Astrocyte of the cerebellum (primary cell): ENCODE results near the gene LTN1.
"Not testable (repeated sequence)": the region's sequence is repeated elsewhere in the genome, so short reads cannot be mapped to it uniquely, and the experiment has no call there.

Source experiments
- DNase-seq: peaks from one replicate; pipeline ENCODE4 v3.0.0-alpha.2; 2011; ENCODE audit warnings: low read depth
- H3K4me3 ChIP-seq: 2 replicates; pipeline ENCODE4 v1.5.1; 2011; ENCODE audit warnings: mild to moderate bottlenecking, low read depth, low read length, moderate library complexity
- CTCF ChIP-seq: IDR thresholded peaks from 2 replicates; pipeline ENCODE4 v1.5.1; 2012; ENCODE audit warnings: low read length, low read depth, moderate library complexity, mild to moderate bottlenecking; ENCODE audit errors: missing control alignments
- in situ Hi-C: cut with HindIII; loops from 2 replicates; pipeline ENCODE4 v1.10.0; 2017; ENCODE audit warnings: low sequenced_read_pairs

Gene LTN1

GRCh38 chr21:28936721-28937120 lies 56.0 kb downstream of the LTN1 start:
- in situ Hi-C loops = no loop called here
- TF ChIP-seq CTCF = no peak
- no peak for DNase-seq

GRCh38 chr21:28936036-28936435 lies 56.6 kb downstream of the LTN1 start:
- no peak for DNase-seq
- in situ Hi-C loops = no loop called here
- no peak overlapping the region for H3K4me3 ChIP-seq
- no peak for TF ChIP-seq CTCF

More at GRCh38 chr21:28936721-28937120, 56.0 kb downstream of the LTN1 start:
- no peak overlapping the region for H3K4me3 ChIP-seq

GRCh38 chr21:28932717-28933116 lies 60.0 kb downstream of the LTN1 start:
- no peak for TF ChIP-seq CTCF
- H3K4me3 ChIP-seq = no peak overlapping the region
- no peak for DNase-seq
- in situ Hi-C loops = no loop called here

- DNase-seq, in situ Hi-C loops, H3K4me3 ChIP-seq: not testable (repeated sequence)
These were observed 60.8 kb downstream of the LTN1 start for GRCh38 chr21:28931708-28932372.

- in situ Hi-C loops = no loop called here
- H3K4me3 ChIP-seq = no peak overlapping the region
- TF ChIP-seq CTCF = no peak
- DNase-seq = no peak
These were observed 63.9 kb downstream of the LTN1 start for GRCh38 chr21:28928578-28929420.

GRCh38 chr21:28927130-28927529 lies 65.5 kb downstream of the LTN1 start:
- in situ Hi-C loops = no loop called here
- TF ChIP-seq CTCF = no peak
- no peak overlapping the region for H3K4me3 ChIP-seq
- DNase-seq = no peak

GRCh38 chr21:28923439-28923975 lies 69.2 kb downstream of the LTN1 start:
- no peak for DNase-seq
- TF ChIP-seq CTCF = no peak
- H3K4me3 ChIP-seq = no peak overlapping the region
- in situ Hi-C loops = no loop called here
